GM18505 (cell line): Measurements from ENCODE around the gene OR4K15.
"Not testable (repeated sequence)": the region's sequence is repeated elsewhere in the genome, so short reads cannot be mapped to it uniquely, and the experiment has no call there.

Experiments
- ATAC-seq: cut with Tn5 transposase; IDR thresholded peaks from one replicate; pipeline ENCODE4 v1.9.1; 2021; ENCODE audit not compliant: unreplicated experiment
- POLR2A ChIP-seq: IDR thresholded peaks from 4 replicates; pipeline ENCODE4 v1.6.1; 2011; ENCODE audit warnings: borderline replicate concordance; ENCODE audit not compliant: insufficient read depth, insufficient read length; ENCODE audit errors: extremely low read depth

The OR4K15 gene, protein sequence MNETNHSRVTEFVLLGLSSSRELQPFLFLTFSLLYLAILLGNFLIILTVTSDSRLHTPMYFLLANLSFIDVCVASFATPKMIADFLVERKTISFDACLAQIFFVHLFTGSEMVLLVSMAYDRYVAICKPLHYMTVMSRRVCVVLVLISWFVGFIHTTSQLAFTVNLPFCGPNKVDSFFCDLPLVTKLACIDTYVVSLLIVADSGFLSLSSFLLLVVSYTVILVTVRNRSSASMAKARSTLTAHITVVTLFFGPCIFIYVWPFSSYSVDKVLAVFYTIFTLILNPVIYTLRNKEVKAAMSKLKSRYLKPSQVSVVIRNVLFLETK

DNA sequence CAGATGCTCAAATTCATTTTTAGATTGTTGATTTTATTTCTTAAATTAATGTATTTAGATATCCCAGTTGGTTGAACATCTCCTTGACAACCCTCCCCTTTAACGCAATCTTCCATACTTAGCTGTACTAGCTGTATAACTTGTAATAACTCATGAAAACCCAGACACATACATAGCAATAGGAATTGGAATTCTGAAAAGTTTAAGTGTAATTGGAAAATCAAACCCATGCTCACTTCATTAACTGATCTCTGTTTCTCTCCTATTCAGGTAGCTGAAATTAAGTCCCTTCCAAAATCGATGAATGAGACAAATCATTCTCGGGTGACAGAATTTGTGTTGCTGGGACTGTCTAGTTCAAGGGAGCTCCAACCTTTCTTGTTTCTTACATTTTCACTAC, at the start of gene OR4K15:
Gene OR4K15 (plus strand): TSS at position 301 of the 400 bp plus-strand sequence. CDS start 0 bp downstream, at position 301.
- no peak for TF ChIP-seq POLR2A
- no peak for ATAC-seq

DNA sequence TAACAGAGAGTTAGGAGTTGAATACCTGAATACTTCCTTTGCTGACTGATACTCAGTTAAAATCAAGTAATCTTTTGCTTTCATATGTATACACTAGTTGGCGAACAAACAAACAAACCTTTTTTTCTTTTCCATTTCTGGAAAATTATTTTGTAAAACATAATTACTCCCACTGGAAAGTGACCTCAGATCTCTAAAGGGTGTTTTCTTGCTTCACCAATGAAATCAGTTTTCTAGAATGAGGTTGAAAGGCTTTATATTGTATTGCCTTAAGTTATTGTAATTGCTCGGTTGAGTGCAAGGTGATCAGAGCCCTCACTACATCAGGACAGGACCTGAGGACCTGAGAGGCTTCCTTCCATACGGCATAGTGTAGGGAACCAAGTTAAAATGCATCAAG, 44.8 kb upstream of the OR4K15 start, which contains the start of gene OR4K1:
Gene OR4K1 (plus strand): TSS at position 301 of the 400 bp plus-strand sequence. CDS start 4,750 bp downstream, outside the sequence.
- ATAC-seq: no peak
- TF ChIP-seq POLR2A: no peak

DNA sequence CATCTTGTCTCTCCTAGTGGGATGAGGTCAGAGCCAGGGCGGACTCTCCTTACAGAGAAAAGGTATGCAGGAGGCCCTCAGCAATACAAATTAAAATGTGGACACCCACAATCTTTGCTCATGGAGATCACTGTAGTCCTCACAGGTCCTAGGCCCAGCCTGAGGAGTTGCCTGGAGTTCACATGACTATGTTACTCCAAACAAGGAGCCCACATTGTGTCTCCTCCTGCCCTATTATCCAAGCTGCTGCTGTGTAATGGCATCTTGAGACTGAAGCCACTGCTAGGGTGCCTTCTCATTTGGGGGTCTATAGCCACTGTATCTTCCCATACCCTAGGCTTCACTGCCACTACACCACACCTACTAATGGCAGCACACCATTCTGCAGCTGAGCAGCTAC, 33.7 kb upstream of the OR4K15 start:
- no peak for ATAC-seq
- no peak for TF ChIP-seq POLR2A

DNA sequence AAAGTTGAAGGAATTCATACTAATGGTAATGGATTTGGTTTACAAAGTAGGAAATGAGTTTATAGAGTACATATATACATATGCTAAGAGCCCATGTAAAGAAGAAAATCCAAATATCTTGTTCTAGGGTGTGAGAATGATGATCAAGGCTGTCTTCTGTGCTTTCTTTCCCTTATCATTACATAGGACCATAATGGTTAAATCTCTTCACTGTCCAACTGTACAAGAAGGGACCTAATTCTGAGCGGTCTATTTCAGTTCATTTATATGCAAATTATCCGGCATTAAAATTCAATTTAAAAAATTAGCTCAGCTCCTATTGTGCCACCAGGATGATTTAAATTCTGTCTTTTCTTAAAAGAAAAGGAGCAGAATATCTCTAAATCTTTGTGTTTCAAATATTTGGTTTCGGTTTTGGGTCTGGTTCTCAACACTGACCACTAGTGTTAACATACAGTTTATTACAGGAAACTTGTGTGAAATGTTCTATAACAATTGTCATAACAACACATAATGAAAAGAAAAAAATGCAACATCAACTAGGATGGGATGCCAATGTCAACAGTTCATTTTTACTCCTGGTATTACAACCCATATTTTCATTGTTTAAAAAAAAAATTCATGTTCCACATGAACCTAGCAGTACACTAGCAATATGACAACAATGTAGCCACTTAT, 27.8 kb upstream of the OR4K15 start:
- no peak for ATAC-seq

DNA sequence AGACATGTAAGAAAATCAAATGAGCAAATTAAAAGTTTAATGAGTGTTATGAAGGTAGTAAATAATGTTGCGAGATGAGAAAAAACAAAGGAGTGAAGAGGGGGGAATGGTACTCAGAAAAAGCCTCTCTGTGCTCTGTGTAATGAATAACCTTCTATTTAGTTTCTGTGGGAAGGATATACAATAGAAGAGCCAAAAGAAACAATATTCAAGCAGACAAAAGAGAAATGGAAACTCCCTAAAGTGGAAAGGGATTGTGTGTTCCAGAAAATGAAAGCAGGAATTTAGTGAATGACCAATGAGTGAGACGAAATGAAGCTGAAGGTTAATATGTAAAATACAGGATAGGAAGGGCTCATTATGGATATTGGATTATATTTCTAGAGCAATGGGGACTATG, 26.2 kb upstream of the OR4K15 start:
- TF ChIP-seq POLR2A: no peak
- ATAC-seq: no peak

More for the DNA sequence above, 27.8 kb upstream of the OR4K15 start:
- no peak for TF ChIP-seq POLR2A

DNA sequence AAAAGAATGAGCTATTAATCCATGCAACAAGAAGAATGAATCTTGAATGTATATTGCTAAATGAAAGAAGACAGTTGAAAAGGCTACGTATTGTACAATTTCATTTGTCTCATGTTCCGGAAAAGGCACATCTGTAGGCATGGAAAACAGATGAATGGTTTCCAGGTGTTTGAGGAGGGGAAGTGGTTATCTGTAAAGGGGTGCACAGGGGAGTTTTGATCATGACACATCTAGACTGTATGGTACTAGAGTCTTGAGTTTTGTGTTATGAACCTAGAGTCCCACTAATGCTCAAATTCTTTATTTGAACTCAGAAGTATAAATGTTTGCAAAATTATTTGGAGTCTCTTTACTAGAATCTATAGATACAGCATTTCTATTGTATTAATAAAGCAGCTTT, 5.7 kb upstream of the OR4K15 start:
- ATAC-seq: not testable (repeated sequence)

DNA sequence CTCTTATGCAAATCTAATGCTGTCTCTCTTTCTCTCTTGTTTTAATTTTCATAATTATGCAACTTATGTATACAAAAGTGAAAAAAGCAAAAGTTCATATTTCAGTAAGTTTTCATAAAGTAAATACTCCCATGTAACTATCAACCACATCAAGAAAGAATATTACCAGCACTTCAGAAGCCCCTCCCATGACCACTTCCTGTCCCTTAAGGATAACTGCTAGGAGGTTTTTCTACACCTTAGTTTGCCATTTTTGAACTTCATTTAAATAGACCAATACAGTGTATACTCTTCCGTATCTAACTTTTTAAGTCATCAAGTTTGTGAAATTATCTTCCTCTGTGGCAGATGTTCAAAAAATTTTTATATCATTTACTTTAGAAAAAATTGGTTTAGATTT, 547 bp upstream of the OR4K15 start:
- no peak for ATAC-seq
- no peak for TF ChIP-seq POLR2A

DNA sequence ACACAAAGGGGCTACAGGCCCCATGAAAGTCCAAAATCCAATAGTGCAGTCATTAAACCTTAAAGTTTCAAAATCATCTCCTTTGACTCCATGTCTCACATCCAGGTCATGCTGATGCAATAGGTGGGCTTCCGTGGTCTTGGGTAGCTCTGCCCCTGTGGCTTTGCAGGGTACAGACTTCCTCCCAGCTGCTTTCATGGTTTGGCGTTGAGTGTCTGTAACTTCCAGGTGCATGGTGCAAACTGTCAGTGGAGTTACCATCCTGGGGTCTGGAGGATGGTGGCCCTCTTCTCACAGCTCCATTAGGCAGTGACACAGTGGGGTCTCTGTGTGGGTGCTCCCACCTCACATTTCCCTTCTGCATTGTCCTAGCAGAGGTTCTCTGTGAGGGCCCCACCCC, 18.0 kb downstream of the OR4K15 start:
- ATAC-seq: no peak
- no peak for TF ChIP-seq POLR2A

DNA sequence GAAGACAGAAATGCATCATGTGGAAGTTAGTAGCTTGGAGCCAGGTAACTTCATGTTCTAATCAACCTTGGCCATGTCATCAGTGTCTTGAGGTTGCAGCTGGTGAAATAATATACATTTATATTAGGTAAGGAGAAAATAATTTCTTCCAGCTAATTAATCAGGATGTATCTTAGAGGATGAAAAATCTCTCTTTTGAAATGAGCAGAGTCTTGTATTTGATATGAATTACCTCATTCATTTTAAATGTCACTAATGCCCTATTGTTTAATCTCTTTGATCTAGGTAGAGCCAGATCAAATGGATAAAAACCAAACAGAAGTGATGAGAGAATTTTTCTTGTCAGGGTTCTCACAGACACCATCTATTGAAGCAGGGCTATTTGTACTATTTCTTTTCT, 26.5 kb downstream of the OR4K15 start, which contains the start of gene OR4Q2:
Gene OR4Q2 (plus strand): TSS at position 301 of the 400 bp plus-strand sequence.
- ATAC-seq: no peak

DNA sequence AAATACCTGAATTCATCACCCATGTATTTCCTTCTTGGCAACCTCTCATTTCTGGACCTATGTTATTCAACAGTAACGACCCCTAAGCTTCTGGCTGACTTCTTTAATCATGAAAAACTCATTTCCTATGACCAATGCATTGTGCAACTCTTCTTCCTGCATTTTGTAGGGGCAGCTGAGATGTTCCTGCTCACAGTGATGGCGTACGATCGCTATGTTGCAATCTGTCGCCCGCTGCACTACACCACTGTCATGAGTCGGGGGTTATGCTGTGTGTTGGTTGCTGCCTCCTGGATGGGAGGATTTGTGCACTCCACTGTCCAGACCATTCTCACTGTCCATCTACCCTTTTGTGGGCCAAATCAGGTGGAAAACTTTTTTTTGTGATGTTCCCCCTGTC, 26.9 kb downstream of the OR4K15 start:
- ATAC-seq: no peak
- TF ChIP-seq POLR2A: no peak

More for the DNA sequence above, 26.5 kb downstream of the OR4K15 start, which contains the start of gene OR4Q2:
- TF ChIP-seq POLR2A: no peak

DNA sequence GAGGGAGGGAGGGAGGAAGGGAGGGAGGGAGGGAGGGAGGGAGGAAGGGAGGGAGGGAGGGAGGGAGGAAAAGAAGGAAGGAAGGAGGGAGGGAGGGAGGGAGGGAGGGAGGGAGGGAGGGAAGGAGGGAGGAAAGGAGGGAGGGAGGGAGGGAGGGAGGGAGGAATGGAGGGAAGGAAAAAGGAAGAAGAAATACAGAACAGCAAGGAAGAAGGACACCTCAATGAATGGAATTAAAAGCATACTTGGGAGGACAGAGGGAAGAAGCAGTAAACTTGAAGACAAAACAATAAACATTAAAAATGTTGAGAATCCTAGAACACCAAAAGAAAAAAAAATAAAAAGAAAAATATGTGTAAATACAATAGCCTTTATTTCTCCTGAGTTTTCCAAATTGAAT, 32.8 kb downstream of the OR4K15 start:
- no peak for ATAC-seq
- no peak for TF ChIP-seq POLR2A

DNA sequence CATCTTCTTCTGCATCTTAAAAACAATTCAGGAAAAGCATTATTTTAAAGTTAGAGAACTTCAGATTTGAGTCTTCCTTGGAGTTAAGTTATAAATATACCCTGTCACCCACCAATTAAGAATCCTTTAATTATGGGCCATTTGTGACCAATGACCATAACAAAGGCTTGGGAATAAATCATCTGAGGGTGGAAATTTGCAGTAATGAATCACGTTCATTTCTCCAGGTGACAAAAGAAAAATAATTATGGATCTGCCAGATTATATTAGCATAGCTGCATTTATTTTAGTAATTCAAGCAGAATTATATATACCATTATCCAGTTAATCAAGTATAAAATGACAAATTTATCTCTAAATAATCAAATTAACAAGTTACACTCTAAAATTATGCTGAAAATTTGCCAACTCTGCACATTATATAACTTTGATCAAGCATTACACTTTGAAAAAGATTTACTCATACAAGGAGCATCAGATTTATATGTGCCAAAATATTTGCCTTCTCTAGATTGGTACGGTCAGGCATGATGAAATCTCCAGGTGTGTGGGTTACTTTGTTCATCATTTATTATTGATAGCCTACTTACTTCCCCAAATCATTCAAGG, 44.0 kb downstream of the OR4K15 start, which contains the start of gene OR4K14:
Gene OR4K14 (minus strand): TSS at position 51 of the 609 bp plus-strand sequence. CDS start 4,114 bp downstream, outside the sequence.
- no peak for TF ChIP-seq POLR2A
- no peak for ATAC-seq
